Measurements from ENCODE around the gene SUMO4.

SUMO4 gene

DNA sequence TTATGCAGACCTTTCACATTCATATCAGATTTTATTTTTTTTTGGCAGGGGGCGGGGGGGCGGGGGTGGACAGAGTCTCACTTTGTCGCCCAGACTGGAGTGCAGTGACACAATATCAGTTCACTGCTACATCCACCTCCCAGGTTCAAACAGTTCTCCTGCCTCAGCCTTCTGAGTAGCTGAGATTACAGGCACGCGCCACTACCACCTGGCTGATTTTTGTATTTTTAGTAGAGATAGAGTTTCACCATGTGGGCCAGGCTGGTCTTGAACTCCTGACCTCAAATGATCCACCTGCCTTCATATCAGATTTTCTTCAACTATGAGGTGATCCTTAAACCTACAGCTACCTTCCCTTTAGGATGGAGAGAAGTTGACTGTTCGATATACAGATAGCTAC, 8.0 kb upstream of the SUMO4 start:
- no peak for DNase-seq

DNA sequence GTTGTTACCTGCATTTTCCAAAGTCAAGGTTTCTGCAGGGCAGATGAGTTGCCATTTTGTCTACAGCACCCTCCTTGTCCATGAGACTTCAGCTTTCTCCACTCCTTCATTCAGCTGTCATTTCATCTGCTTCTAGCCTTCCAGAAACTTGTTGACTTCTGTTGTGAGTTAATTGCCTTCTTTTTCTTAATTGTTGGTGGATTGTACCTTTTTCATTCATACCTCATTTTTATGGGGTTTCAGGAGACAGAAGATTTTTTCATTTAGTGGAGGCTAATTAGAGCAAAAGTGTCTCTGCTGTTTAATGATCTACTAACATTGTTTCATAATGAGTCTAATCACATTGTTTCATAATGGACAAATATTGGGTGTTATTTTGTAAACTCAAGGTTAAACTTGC, 7.5 kb upstream of the SUMO4 start:
- no peak for DNase-seq

DNA sequence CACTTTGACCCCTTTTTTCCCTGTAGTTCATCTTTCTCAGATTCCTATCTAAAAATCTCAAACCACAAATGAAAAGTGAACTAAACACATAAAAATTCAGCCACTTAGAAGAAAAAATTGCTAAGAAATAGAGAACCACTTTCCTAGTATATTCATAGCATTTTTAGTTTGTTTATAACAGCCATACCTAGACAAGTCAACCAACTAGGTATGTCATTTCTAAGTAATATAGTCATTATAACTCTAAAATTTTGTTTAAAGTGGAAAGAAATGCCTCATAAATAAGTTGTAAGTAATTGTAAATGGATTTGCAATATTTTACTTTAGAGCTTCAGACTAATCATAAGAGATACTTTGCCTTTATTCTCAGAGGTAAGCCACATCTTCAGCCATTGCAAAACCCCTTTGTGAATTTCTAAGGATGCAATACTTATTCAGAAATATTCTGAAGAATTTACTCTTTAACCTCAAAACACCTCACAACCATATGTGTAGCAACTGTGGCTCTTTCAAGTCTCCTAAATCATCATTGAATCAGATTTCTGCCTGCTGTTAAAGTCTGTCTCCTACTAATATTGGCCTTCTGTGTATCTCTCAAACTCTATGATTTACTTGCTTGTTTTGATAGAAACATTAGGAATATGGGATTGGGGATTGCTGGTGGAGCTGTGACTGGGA, 6.9 kb upstream of the SUMO4 start:
- DNase-seq = no peak

GRCh38 chr6:149395185-149395584, 4.9 kb upstream of the SUMO4 start:
- no peak for DNase-seq

DNA sequence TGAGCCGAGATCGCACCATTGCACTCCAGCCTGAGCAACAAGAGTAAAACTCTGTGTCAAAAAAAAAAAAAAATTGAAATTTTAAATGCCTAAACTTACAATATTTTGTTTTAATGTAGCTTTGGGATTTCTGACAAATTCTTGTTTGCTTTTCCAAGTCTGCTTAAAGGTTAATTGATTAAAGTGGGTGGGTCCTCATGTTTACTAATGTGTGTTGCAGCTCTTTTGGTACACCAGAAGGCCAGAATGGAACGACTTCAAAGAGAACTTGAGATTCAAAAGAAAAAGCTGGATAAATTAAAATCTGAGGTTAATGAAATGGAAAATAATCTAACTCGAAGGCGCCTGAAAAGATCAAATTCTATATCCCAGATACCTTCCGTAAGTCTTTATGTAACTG, 2.7 kb upstream of the SUMO4 start:
- DNase-seq = no peak

- DNase-seq = no peak
Observed at GRCh38 chr6:149403534-149403933, 3.5 kb downstream of the SUMO4 start.

DNA sequence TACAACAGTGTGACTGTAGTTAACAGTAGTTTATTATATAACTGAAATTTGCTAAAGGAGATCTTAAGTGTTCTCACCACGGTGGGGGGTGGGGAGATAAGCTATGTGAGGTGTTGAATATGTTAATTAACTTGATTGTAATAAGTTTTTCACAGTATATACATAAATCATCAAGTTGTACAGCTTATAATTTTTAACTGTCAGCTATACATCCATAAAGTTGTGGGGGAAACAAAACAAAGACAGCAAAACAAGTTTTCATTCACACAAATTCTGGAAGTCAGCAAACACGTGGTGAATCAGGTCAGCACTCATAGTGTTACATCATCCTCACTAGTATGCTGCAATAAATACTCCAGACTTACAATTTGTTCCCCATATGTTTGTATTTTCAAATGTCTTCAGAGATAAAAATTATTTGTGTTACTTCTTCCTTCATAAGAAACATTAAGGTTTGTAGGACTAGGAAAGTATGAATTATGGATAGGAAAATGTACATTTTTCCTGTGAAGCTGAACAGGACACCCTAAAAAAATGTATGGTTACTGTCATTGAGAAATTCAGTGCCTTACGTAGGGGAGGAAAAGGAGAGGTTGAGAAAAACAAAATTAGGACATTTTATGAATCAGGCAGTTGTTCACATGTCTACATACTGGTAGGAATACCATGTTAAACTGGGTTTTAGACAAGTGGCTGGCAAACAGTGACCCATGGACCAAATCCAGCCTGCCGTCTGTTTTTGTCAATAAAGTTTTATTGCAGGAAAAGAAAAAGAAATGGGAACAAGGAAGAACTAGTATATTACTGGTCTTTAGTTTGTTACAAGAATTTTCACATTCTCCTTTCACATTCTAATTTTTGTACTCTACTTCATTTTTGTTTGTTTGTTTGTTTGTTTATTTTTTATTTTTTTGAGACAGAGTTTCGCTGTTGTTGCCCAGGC, 6.0 kb downstream of the SUMO4 start:
- no peak for DNase-seq

DNA sequence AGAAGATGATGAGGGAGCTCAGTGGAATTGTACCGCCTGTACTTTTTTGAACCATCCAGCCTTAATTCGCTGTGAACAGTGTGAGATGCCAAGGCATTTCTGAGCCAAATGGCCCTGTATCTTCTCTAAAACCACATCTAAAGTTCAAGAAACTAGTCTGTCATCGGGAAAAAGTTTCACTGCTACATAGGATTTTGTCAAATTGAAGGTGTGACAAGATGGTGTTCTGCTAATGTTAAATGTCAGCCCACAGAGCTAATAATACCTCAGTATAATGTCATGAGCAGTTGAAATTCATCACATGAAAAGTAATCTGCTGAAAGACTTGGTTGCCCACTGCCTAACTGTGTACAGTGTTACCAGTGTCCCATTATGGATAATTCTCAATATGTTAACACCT, 9.6 kb downstream of the SUMO4 start:
- DNase-seq = no peak

GRCh38 chr6:149410557-149410956, 10.5 kb downstream of the SUMO4 start:
- no peak for DNase-seq

GRCh38 chr6:149414009-149414408, 13.9 kb downstream of the SUMO4 start:
- DNase-seq = no peak

DNA sequence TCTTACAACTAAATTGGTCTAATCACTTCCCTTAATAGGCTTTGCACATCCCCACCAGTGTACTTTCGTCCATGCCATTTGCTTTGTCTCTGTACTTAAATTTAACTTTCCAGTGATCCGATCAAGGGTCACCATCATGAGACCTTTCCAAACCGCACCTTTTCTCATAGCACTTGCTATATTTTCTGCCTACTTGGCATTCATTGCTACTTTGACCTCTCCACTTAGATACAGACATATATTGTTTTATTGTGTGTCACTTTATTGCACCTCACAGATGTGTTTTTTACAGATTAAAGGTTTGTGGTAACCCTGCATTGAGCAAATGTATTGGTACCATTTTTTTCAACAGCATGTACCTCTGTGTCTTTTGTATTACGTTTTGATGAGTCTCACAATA, 14.8 kb downstream of the SUMO4 start:
- DNase-seq = no peak

- DNase-seq = no peak
Observed at GRCh38 chr6:149419696-149420404, 19.8 kb downstream of the SUMO4 start.

DNA sequence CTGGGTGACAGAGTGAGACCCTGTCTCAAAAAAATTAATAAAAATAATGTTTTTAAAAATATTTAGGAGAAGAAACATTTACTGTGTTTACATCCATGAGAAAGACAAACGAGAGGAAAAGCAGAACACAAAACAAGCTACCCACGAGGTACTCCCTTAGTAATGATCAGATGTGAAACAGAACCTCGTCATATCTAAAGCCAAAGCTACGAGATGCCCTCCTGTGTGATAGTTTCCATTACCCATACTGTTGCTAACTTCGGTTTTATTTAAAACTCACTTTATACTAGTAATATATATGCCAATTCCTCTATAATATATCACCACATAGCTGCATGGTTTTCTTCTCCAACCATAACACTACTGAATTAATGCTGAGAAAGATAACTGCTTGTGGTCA, 21.1 kb downstream of the SUMO4 start:
- DNase-seq = no peak

GRCh38 chr6:149422581-149422980, 22.5 kb downstream of the SUMO4 start:
- no peak for DNase-seq

GRCh38 chr6:149423964-149424440, 23.9 kb downstream of the SUMO4 start:
- no peak for DNase-seq

GRCh38 chr6:149425224-149425623, 25.2 kb downstream of the SUMO4 start:
- no peak for DNase-seq

DNA sequence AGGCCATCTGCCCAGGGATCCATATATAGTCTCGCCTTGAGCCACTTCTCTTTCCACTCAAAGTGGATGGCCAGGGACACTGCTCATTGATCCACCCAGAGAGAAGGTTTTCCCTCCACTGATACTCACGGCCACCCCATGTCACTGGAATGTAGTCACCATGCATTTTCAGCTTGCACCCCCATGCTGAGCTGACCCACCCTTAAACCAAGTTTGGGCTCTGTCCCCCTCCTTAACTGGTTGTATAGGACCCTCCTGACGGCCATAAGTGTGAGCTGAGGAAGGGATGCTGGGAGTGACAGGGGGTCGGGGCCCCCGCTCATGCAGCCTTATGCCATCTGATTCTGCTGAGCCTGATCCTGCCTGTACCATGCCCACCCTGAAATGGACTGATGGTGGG, 25.7 kb downstream of the SUMO4 start:
- no peak for DNase-seq

GRCh38 chr6:149428606-149429005, 28.5 kb downstream of the SUMO4 start:
- no peak for DNase-seq

- no peak for DNase-seq
Observed at GRCh38 chr6:149429427-149430360, 29.6 kb downstream of the SUMO4 start.

GRCh38 chr6:149431905-149432775, 32.1 kb downstream of the SUMO4 start:
- DNase-seq = peak; percentile 81

GRCh38 chr6:149433405-149433804, 33.3 kb downstream of the SUMO4 start:
- DNase-seq = no peak
